ENCODE measurements around the gene NIPBL. TPM values are rescaled to one million over a fixed set of nuclear protein-coding genes. Genes with fewer than 3 reads are reported as not detected.

The NIPBL gene
- polyA plus RNA-seq, 1 of the 3 experiments (the other 2 are of a cell fraction) = 5.2 TPM

- no peak for TF ChIP-seq SMC3 (IDR thresholded peaks at IDR 0.05; ENCODE audit: low read depth, low read length)
These were observed 177.8 kb downstream of the NIPBL start (continued) for GRCh38 chr5:37054391-37054790.

GRCh38 chr5:37055383-37055990 lies 178.9 kb downstream of the NIPBL start:
- TF ChIP-seq CHD2 (IDR thresholded peaks at IDR 0.05; ENCODE audit: low read length, partially characterized antibody) = no peak
- TF ChIP-seq MXI1 (IDR thresholded peaks at IDR 0.05; ENCODE audit: low read depth, low read length) = no peak
- no peak for TF ChIP-seq SIN3A (IDR thresholded peaks at IDR 0.05; ENCODE audit: borderline replicate concordance, low read depth, low read length)
- no peak for TF ChIP-seq NRF1 (IDR thresholded peaks at IDR 0.05; ENCODE audit: low read depth, low read length)
- no peak for TF ChIP-seq USF1 (IDR thresholded peaks at IDR 0.05; ENCODE audit: borderline replicate concordance, low read depth)
- TF ChIP-seq USF2 (IDR thresholded peaks at IDR 0.05; ENCODE audit: borderline replicate concordance, low read depth, low read length) = no peak
- TF ChIP-seq EZH2phosphoT487 (IDR thresholded peaks at IDR 0.05; ENCODE audit: borderline replicate concordance, low read depth) = no peak
- TF ChIP-seq NFIC (IDR thresholded peaks at IDR 0.05; ENCODE audit: borderline replicate concordance) = no peak
- no peak for TF ChIP-seq TEAD4 (IDR thresholded peaks at IDR 0.05; ENCODE audit: borderline replicate concordance, insufficient read depth)
- no peak for TF ChIP-seq ZBTB33 (IDR thresholded peaks at IDR 0.05; ENCODE audit: borderline replicate concordance, low read depth)
- TF ChIP-seq GATA2 (CRISPR knock-in tag; IDR thresholded peaks at IDR 0.05) = no peak
- no peak for TF ChIP-seq RFX5 (IDR thresholded peaks at IDR 0.05; ENCODE audit: low read length)
- TF ChIP-seq JUND (IDR thresholded peaks at IDR 0.05) = no peak
- no peak for TF ChIP-seq MAX (IDR thresholded peaks at IDR 0.05; ENCODE audit: low read depth)
- no peak for TF ChIP-seq RAD21 (IDR thresholded peaks at IDR 0.05; ENCODE audit: low read length)
- TF ChIP-seq PBX3 (IDR thresholded peaks at IDR 0.05) = no peak
- TF ChIP-seq GABPA (IDR thresholded peaks at IDR 0.05; ENCODE audit: low read depth) = no peak
- TF ChIP-seq FOXM1 (IDR thresholded peaks at IDR 0.05; ENCODE audit: low read depth) = no peak
- TF ChIP-seq EP300 (IDR thresholded peaks at IDR 0.05; ENCODE audit: borderline replicate concordance in 1 of 2, low read depth in 1 of 2, low read length in 1 of 2) = no peak
- no peak for TF ChIP-seq FOXJ3 (CRISPR knock-in tag; IDR thresholded peaks at IDR 0.05)
- 100% methylated on average over 1 of the region's 1 CpG for WGBS (ENCODE audit: low lambda C conversion rate)
- peaks cover 59 to 72% of the 10 kb centered on the region in 2 experiments for H3K36me3 ChIP-seq (replicated peaks in 1 of 2; ENCODE audit: control insufficient read depth in 1 of 2, insufficient read depth in 2 of 2, low read length in 1 of 2)

More at GRCh38 chr5:37055383-37055990, 178.9 kb downstream of the NIPBL start:
- no peak overlapping the region for H3K4me3 ChIP-seq (ENCODE audit: low read depth in 2 of 2, low read length in 1 of 2)
- H3K9ac ChIP-seq = no peak overlapping the region
- ChIA-PET CTCF (no interaction called here), POLR2A (no interaction called here)
- H3K79me2 ChIP-seq (ENCODE audit: insufficient read depth) = no peaks in the 10 kb centered on the region
- no peaks in the 10 kb centered on the region for H3K4me1 ChIP-seq (ENCODE audit: control insufficient read depth in 1 of 2, insufficient read depth in 2 of 2, low read depth in 1 of 2, low read length in 1 of 2)
- no peaks in the 10 kb centered on the region for H3K9me3 ChIP-seq
- H3K27me3 ChIP-seq (ENCODE audit: insufficient read depth) = no peaks in the 10 kb centered on the region
- no peaks in the 10 kb centered on the region for H4K20me1 ChIP-seq (ENCODE audit: insufficient read depth)
- no peaks in the 10 kb centered on the region for H3K9me2 ChIP-seq
- H3F3A ChIP-seq (replicated peaks; ENCODE audit: insufficient read depth) = peaks cover 21% of the 10 kb centered on the region
- no peak overlapping the region for H3K27ac ChIP-seq (ENCODE audit: low read depth in 2 of 2, low read length in 1 of 2)
- no peak overlapping the region for H2AFZ ChIP-seq (ENCODE audit: low read depth)
- no peak overlapping the region for H3K4me2 ChIP-seq
- DNase-seq = no peak

All from SK-N-SH (cell line).